Raji (cell line): ENCODE results near the gene IGLL5.

ENCODE experiments used
- POLR2A ChIP-seq: IDR thresholded peaks from 2 replicates; pipeline ENCODE4 v1.6.1; 2011; ENCODE audit warnings: low read depth, low read length, control low read depth; ENCODE audit not compliant: insufficient read depth

Gene IGLL5

GRCh38 chr22:22898411-22898950 is 10.9 kb downstream of the IGLL5 start:
- 0 out of 2 replicates have a peak, but pooled peaks have one; percentile 24 for TF ChIP-seq POLR2A

GRCh38 chr22:22901578-22902218 is 14.1 kb downstream of the IGLL5 start:
- TF ChIP-seq POLR2A: 0 out of 2 replicates have a peak, but pooled peaks have one; percentile 2

GRCh38 chr22:22902247-22903001 is 14.8 kb downstream of the IGLL5 start:
- no peak for TF ChIP-seq POLR2A

GRCh38 chr22:22903355-22903777 is 15.8 kb downstream of the IGLL5 start:
- TF ChIP-seq POLR2A: no peak

DNA sequence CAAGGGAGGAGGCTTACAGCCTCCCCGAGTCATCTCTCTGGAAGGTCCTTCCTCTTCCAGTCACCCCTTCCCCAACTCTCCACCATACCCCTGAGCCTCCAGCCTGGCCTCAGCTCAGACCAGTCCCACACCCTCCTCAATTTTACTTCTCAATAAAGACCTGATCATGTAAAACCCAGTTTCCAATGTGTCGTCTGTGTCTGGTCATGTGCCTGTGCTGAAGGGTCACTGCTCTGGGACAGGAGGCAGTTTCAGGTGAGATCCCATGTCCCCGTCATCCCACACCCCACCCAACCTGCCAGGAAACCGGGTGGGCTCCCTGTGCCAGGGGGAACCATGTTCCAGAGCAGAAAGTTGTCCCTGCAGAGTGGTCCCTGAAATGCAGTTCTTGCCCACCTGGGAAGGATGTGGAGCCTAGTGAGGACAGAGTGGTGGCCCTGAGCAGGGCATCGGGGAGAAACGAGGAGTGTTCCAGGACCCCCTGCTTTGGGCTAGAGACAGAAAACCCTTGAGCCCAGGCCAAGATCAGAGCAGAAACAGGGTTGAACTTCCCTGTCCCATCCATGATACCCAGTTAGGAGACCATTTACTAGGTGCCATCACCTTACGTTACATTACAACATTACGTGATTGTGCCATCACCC is 19.4 kb downstream of the IGLL5 start:
- no peak for TF ChIP-seq POLR2A

GRCh38 chr22:22907551-22908494 is 20.2 kb downstream of the IGLL5 start:
- no peak for TF ChIP-seq POLR2A

DNA sequence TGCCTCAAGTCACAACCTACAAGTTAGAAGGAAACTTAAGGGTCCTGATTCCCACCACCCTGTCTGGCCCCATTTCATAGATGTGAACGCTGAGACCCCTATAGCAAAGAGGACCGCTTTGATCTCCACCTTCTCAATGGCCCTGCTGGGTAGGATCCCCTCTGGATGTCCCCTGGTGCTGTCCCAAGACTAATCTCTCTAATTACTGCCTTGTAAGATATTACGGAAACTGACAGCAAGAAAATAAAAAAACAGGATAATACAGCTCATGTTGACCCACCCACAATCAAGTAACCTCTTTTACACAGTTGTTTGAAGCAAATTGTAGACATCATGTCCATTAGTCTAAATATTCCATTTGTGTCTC is 20.9 kb downstream of the IGLL5 start:
- TF ChIP-seq POLR2A: no peak

DNA sequence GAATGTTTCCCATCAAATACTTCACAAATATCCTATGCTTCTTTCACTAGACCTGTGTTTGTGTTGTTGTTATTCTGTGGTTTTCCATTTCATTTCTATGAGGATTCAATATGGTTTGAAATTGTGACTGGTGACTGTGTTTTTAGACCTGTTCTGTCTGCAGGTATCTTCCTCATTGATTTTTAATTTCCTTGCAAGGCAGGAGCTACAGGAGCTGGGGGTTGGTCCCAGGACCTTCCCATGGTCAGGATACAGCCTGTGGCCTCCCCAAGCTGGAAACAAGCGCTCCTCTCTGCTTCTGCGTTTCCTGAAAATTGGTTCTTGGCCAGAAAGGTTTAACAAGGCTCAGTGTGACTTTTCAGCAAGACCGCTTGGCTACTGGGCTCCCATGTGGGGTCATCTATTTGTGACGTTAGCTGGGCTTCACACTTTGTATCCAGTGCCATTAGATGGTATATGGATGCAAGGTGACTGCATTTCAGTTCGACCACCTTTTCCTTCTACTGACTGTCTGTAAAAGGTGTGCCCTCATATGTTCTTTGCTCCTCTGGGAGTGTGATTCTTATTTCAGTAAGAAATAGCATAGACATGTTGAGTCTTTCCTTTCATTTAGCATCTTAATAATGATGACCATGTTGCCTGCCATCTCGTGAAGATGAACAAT is 21.5 kb downstream of the IGLL5 start:
- no peak for TF ChIP-seq POLR2A

GRCh38 chr22:22909605-22910271 is 22.1 kb downstream of the IGLL5 start:
- TF ChIP-seq POLR2A: no peak

- no peak for TF ChIP-seq POLR2A
These were observed 22.9 kb downstream of the IGLL5 start for GRCh38 chr22:22910272-22911240.

DNA sequence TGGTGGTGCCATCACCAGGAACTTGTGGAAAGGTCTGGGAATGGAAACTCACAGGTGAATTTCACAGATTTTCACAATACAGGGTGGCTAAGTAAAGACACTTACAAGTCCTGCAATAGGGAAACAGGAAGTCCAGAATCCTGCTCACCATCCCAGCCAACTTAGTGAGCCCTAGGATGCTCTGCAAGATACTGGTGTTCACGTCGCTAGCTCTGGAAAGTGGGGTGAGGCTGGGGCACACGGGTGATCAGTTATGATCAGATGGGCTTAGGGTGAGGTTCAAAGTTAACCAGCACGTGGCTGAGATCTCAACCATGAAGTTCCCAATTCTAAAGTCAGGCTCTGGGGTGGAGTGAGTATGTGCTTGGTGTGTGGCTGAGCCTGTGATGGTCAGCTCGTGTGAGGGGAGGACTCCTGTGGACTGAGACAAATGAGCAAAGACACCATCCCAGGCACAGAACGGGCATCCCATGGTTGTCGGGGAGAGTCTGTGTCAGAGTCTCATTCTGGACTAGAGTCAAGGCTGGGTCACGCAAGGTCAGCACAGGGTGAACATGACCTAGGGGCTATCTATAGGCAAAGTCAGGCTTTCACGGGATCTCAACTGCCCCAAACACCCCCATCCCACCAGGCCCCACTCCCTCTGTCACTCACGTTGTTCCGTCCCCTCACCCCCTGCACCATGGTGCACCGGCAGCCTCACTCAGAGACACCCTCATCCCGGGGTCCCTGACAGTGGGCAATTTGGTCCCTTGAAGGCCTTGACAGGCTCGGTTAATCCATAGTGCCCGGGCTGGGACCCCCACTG is 23.9 kb downstream of the IGLL5 start:
- TF ChIP-seq POLR2A: no peak

GRCh38 chr22:22912135-22912987 is 24.7 kb downstream of the IGLL5 start:
- no peak for TF ChIP-seq POLR2A
